ENCODE results near the gene TMEM174. TPM values are rescaled to one million over a fixed set of nuclear protein-coding genes. Genes with fewer than 3 reads are reported as not detected.

The TMEM174 gene, protein sequence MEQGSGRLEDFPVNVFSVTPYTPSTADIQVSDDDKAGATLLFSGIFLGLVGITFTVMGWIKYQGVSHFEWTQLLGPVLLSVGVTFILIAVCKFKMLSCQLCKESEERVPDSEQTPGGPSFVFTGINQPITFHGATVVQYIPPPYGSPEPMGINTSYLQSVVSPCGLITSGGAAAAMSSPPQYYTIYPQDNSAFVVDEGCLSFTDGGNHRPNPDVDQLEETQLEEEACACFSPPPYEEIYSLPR
- not detected in 2 replicates for total RNA-seq

GRCh38 chr5:73172951-73173350 lies at the start of gene TMEM174:
TMEM174 (plus strand) TSS chr5:73173193; CDS start chr5:73173244, 51 bp downstream.

Other genes with a start within 250 kb of the TMEM174 start
- gene FCHO2, start 217.2 kb upstream of the TMEM174 start, total RNA-seq, result 25.5 and 31.1 TPM in 2 replicates
- 0.39 and 3.1 TPM in 2 replicates for gene TMEM171, start 52.6 kb upstream of the TMEM174 start, total RNA-seq